Fibroblast of skin of left biceps (primary cell): ENCODE results near the gene SEZ6L.

Source experiments
- DNase-seq, 2 experiments: peaks; one replicate each; pipeline ENCODE4 v3.0.0-alpha.2; 2013; ENCODE audit warnings: low read depth in 2 of 2

SEZ6L gene

DNA sequence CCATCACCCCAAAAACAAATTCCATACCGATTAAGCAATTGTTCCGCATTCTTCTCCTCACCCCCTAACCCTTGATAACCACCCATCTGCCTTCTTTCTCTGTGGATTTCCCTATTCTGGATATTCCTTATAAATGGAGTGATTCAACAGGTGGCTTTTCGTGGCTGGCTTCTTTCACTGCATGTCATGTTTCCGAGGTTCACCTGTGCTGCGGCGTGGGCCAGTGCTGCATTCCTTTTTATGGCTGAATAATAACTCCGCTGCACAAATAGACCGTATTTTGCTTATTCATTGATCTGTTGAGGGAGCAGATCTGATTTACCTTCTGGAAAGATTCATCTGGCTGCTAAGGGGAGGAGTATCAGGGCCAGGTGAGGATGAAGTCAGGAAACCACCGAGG, 165.0 kb downstream of the SEZ6L start:
- DNase-seq, result no peak

DNA sequence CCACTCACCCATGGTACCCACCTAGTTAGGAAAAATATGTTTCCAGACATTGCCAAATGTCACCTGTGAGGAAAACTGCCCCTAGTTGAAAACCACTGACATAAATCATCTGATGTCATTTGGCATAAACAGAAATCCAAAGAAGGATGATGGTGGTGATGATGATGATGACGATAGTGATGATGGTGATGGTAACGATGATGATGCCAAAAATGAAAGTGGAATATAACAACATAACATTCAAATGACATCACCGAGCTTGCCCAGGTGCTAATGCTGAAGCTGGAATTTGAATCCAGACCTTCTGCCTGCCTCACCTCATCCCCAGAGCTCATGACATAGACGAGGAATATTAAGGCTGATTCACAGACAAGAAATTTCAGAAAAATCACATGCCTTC, 167.5 kb downstream of the SEZ6L start:
- no peak for DNase-seq

DNA sequence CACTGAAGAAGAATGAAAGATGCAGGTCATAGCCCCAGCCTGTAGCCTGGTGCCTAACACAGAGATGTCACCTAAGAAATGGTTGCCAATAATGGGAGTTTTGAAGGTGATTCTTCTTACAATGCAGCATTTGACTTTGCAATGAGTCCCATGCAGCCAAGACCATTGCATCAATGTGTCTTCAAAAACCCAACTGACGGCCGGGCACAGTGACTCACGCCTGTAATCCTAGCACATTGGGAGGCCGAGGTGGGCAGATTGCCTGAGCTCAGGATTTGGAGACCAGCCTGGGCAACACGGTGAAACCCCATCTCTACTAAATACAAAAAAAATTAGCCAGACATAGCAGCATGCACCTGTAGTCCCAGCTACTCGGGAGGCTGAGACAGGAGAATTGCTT, 170.5 kb downstream of the SEZ6L start:
- no peak for DNase-seq

DNA sequence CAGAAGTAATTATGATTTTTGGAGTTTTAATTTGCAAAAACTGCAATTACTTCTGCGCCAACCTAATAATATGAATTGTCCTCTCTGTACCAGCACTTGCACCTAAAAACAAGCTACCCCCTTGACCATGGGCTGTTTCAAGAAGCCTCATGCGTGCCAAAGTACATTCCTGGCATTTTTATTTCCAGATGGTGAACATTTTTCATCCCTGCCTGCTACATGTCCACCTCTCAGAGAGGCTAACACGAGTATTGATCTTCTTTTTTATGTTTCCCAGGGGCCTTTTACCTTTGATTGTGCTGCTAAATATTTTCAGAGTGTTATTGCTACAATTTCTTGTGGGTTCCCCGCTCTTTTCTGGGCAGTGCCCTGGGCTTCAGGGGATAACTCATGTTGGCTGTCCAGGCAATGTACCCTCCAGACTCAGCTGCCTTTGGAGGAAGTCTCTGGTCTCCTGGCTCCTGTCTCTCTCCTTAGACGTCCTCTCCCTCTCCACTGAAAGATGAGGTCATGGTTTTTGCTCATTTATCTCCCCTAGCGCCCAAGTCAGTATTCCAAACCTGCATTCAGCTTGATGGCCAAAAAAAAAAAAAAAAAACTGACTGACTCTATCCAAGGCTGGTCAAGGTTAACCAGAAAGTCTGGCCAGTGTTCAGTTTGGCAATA, 173.6 kb downstream of the SEZ6L start:
- DNase-seq, result no peak

DNA sequence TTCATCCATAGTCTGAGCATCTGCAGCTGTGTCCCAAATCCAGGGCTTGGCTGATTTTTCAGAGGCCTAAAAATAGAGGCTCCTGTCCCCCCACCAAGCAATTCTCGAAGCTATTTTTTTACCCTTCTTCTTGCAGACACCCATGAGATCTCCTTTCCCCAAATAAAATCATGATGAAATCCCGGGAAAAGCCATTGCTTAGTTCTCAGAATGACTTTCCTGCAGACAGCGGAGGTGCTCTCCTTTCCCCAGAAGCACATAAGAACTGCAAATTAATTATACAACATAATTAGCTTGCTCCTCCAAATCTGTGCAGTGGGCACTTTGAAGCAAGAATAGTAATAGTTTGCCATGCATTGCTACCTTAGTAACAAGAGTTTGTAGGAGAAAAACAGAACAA, 176.2 kb downstream of the SEZ6L start:
- no peak for DNase-seq

DNA sequence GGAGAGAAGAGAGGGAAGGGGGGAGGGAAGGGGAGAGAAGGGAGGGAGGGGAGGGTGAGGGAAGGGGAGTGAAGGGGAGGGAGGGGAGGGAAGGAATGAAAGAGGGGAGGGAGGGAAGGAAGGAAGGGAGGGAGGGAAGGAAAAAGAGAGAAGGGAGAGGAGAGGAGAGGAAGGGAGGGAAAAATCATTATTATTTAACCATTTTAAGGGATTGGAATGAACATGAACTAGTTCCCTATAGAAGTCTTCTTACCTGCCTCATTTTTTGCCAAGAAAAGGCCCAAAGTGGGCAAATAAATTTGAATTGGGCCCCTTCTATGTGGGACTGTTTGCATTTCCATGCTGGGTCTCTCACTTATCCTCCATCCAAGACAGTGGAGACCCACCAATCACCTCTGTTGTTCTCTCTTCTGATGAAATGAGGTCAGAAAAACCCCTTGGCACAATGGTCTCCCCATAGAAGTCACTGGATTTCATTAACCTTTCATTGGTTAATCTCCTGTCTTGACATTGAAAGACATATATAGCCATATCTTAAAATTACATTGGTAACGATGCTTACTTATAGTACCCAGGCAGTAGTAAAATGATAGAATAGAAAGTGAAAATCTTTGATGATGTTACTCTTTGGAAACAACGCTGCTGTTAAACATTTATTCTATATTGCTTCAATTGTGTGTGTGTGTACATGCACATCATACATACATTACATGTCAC, 179.7 kb downstream of the SEZ6L start:
- DNase-seq, result no peak

DNA sequence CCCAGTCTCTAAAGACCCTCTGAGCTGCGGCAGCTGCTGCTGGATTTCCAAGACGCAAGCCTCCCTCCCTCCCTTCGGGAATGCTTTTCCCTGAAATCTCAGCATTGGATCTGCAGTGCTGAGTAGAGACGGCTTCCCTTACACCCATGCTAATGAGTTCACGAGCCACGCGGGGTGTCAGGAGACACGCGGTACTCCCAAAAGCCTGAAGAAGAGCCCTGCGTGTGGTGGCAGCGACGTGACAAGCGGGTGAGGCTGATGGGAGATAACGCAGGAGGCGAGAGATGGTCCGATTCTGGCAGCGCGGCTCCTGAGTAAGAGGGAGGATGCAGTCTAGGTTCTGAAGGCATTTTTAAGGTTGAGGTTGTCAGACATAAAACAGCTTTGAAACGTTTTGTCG, 185.4 kb downstream of the SEZ6L start:
- no peak for DNase-seq

DNA sequence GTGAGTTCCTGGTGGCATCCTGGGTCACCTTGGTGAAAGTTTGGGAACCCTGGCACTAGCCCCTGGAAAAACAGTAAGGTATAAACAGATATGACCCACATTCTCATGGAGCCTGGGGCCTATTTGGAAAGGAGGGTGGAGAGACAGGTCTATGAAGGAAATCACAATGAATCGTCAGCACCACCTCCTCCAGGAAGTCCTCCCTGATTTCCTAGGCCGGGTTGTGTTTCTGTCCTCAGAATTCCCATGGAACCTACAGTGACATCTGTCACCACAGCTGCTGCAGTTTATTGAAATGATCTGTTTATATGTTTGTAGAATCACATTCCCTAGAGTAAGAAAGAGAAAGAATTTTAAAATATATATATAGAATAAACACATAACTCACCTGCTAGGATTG, 188.0 kb downstream of the SEZ6L start:
- no peak for DNase-seq

DNA sequence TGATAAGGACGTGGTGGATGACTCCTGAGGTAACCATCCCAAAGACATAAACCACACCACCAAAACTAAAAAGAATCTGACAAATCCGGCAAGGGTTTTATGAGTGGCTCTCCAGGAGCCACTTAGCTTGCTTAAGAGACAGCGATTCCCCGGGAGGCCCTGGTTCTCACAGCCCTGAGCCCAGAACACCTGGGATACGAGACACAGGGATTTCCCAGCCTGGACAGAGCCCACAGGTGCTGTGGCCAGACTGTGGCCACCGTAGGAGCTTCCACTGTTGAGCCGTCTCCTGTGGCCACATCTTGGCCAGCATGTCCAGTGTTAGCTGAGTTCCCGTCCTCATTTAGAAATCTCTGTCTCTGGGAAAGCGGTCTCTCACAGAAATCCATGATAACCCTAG, 188.6 kb downstream of the SEZ6L start:
- no peak for DNase-seq

DNA sequence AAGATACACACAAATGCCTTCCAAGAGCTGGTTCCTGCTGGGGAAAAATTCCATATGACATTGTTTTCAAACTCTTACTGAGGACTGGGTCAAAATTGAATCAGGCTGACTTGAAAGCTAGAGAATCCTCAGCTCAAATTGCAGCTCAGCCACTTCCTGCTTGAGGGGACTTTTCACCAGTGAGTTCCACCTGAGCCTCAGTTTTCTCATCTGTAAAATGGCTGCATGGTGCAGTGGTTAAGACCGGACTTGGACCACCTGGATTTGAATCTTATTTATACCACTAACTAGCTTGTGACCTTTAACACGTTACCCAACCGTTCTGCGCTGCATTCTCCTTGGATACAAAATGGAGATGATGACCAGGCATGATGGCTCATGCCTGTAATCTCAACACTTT, 189.9 kb downstream of the SEZ6L start:
- no peak for DNase-seq

DNA sequence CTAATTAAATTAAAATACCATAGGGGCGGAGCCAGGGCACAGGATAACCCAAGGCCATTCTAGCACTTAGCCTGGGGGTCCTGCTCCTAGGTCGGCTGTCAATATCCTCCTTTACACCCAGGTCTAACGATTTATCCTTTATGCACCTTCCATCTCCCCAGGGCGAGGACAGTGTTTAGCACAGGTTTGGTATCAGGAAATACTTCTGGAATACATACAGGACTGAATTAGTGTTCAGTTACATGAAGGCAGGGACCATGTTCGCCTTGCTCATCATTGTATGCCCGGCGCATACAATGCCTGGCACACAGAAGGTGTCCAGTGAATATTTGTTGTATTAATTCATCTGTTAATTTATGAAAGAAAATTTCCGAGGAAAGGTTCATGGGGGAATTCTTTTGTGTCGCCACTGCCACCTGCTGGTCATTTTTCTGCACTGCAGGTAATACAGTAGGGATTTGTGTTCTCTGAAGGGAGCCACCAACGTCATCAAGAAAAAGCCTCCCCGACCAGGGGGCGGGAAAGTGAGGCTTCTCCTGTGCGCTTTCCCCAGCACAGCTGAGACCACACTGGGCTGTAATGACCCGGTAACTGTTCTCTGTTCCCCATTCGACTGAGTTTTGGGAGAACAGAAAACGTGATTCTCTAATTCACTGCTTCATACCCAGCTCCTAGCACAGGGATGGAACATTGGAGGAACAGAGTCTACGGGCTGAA, 191.1 kb downstream of the SEZ6L start:
- peak; percentile 33 to 34 for DNase-seq

DNA sequence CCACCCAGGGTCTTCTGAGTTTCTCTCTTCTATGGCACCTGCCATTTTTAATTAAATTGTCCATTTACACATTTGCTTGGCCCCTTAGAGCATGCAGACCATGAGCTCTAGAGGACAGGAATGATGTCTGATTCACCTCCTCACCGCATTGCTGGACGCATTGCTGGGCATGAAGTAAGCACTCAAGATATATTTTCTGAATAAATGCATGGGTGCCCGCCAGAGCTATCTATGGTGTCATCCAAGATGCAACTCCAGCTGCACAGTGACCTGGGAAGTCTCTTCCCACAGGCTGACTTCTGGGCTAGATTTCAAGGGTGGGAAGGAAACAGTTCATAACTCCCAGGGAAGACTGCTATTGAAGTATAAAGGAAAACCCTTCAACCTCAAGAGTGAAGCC, 193.2 kb downstream of the SEZ6L start:
- no peak for DNase-seq

DNA sequence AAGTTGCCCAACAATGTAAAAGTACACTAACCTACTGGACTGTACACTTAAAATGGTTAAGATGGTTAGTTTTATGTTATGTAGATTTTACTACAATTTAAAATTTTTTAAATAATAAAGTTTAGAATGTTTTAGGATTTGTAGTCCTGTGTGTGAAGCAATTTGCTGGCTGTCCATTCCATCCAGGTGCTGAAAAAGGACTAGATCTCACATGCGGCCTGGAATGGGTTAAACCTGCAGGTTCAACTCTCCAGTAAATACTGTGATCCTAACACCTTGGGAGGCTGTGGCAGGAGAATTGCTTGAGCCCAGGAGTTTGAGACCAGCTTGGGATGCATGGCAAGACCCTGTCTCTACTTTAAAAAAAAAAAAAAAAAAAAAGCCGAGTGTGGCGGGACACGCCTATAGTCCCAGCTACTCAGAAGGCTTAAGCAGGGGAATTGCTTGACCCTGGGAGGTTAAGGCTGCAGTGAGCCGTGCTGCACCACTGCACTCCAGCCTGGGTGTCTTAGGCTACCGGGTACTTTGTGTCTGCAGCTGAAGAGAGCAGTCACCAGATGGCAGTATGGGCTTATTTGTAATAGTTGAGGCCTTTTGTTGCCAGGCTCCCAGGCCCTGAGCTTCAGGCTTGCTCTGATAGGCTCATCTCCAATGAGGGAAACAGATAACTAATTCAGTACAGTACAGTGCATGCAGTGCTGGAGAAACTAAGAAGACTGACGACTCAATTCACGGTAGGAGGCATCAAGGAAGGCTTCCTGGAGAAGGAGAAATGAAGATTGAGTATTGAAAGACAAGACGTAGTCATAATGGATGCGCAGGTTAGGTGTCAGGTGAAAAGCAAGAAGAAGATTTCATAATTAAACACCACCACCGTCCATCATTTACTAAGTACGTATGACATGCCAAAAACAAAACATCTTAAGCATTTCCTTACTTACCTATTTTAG, 195.1 kb downstream of the SEZ6L start:
- peak; percentile 29 to 39 for DNase-seq

DNA sequence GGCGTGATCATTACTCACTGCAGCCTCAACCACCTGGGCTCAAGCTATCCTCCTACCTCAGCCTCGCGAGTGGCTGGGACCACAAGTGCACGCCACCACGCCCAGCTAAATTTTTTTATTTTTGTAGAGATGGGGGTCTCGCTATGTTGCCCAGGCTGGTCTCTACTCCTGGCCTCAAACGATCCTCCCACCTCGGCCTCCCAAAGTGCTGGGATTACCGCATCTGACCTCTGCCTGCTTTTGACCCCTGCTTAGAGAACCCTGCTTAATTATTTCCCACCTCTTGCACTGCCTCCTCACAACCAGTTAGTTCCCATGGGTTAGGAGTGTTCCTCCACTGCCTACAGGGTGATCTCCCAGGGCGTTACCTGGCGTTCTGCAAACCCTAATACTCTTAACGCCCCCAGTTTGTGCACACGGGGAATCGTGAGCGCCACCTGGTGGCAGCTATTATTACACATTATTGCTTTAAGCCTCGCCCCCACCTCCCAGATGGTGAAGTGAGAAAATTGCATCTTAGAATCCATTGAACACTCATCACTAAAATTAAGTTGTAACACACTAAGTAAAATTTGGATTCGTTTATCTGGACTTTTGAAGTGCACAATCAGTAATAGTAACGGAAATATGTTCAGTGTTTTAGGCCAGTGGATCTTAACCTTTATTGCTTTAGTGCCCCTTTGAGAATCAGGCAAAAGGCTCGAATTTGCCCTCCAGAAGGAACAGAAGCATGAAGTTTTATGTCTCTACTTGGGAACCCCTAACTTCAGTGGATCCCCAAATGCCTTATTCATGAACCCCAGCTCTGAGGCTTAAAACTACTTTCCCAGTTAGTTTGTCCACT, 198.4 kb downstream of the SEZ6L start:
- DNase-seq, result peak in 1 of 2 experiments; percentile 13

DNA sequence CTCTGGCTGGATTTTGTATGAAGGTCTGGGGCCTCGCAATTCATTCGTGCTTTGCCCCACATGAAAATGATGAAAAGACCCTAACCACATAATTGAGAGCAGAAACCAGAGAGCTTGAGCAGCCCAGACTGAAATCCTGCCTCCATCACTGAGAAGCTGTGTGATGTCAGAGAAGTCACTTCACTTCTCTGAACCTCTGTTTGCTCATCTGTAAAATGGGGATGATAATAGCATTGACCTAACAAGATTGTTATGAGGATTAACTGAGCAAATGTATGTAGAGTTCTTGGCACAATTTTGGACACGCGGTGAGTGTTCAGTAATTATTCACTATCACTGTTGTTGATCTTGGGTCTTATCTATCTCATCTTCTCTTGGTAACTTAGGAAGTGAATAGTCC, 203.6 kb downstream of the SEZ6L start:
- DNase-seq, result no peak

DNA sequence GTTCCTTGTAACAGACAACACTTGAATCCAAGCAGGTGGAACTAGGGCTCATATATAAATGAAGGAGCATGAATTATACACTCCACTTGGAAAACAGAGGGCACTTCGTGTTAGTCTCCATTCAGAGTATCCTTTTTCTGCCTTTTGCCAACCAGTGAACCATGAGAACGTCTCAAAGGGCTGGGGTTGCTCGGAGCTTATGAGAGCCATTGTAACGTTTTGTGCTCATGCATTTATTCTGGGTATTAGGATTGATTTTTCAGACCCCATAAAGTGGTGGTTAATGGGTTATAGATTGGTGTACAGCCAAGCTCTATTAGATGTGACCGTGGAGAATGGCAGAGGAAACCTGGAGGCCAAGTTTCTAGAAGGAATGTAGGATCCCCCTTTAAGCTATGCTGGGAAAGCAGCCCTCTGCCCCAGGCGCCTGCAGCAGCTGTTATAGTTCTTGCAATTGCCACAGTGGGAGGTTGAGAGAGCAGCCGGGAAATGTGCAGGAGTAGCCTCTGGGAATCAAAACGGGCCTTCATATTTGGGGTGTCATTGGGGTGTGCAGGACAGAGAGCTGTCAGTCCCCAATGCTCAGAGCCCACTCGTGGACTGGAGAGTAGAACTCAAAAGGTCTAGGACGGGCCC, 205.2 kb downstream of the SEZ6L start:
- DNase-seq, result no peak

DNA sequence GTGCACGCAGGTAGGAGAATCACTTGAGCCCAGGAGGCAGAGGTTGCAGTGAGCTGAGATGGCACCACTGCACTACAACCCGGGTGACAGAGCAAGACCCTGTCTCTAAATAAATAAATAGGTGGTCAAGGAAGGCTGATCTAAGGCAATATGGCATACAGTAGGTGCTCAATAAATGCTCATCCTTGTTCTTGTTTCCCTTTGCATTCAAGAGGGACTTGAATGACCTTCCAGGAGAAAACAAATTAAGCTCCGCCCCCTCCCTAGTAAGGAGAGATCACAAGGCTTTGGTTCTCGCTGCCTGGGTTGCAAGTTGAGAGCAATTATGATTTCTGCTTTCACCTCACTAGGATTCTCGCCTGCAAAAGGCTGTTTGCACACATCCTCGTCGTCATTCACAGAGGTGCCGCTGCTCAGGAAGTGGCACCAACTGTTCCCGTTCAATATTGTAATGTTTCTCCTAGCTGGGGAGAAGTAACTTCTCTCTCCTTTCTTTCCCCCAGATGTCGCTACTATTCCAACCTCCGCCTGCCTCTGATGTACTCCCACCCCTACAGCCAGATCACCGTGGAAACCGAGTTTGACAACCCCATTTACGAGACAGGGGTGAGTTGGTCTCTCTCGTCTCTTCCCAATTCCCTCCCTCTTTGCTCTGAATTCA, 208.0 kb downstream of the SEZ6L start:
- no peak for DNase-seq

DNA sequence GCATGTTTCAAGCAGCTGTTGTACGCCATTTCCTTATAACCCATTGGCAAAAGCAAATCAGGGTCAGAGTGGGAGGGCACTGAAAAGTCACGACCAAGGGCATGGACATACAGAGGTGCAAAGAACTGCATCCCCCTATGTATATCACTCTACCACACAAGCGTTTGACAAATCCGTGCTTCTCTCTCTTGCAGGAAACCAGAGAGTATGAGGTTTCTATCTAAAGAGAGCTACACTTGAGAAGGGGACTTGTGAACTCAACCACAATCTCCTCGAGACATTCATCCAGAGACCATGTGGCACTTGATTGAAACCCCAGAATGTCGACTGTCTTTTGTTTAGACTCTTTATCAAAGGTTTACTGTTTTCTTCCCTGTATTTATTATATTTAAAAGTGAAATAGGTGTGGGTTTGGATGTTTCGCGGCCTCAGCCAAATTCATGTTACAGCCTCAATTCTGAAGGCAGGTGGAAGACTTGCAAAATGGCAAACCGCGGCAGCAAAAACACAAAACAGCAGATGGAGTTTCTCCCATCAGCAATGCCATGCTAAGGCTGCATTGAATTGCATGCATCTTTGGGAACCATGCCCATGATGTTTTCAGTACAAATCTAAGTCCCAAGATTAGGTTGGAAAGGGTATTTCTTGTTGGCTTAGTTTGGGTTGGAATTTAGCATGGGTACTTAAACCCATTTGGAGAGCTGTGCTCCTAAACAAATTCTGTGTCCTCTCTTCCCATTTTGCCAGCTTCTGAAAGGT, 211.0 kb downstream of the SEZ6L start:
- no peak for DNase-seq

DNA sequence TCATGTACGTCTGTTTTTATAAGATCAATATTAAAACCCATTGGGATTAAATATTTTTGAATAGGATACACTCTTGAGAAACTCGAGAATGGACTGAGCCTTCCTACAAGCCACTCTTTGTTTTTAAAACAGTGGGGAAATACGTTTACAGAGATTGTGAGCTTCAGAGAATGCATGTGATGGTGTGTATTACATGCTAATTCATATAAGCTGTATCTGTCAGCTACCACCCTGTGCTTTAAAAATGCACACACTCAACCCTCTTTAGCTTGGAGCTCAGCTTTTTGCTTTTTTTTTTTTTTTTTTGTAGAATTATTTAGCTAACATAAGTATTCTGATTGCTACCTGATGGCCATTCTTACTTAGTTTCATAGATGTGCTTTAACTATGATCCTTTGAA, 213.5 kb downstream of the SEZ6L start:
- no peak for DNase-seq
